GM19467 (cell line): ENCODE results near the gene MLYCD.

ENCODE experiments used
- ATAC-seq: cut with Tn5 transposase; IDR thresholded peaks from one replicate; pipeline ENCODE4 v1.9.1; 2021; ENCODE audit warnings: mild to moderate bottlenecking, moderate library complexity; ENCODE audit not compliant: unreplicated experiment

Gene MLYCD

DNA sequence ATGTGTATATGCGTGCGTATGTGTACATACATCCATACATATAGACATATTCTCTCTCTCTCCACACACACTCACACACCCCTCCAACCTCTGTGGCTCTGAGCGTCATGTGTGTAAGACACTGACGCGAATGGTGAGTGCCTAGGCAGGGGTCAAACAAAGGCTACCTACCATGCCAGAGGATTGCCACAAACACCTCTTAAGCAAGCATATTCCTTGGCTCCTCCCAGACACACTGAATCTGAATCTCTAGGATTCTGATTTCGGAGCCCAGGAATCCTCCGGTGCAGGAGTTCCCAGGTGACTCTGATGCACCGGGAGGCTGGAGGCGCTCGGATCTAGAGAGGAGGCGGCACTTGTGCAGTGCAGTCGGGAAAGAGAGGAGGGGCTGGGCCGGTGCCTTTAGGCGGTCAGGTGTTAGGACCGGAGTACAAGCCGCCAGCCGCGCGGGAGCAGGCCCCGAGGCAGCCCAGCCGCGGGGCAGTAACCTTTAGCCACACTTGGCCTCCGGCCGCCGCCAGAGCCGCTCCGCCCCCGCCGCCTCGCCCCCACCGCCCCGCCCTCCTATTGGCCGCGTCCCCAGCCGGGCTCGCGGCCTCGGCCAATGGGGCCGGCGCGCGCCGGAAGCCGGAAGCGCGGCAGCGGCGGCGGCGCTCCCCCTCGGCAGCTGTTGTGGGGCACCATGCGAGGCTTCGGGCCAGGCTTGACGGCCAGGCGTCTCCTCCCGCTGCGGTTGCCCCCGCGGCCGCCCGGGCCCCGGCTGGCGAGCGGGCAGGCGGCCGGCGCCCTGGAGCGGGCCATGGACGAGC, at the start of gene MLYCD:
Gene MLYCD, plus strand, starts transcription at position 653 of the 809 bp plus-strand sequence. Its CDS starts 30 bp downstream, at position 683.
- ATAC-seq = peak; percentile 87

DNA sequence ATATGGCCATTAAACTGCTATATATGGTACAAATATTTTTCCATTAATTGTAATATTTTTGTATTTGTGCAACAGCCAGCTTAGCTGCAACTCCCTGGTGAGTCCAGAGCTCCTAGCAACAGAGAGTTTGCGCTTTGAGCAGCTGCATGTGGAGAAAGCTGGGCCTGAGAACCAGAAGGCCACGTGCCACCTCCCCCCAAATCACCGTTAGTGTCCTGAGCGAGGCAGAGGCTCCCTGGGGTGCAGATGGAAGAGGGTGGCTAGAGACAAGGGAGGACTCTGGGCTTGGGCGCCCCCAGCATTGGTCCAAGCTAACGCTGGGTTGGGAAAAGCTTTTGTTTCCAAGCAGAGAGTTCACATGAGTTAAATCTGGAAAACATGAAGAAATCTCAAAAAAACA, 49.5 kb upstream of the MLYCD start:
- ATAC-seq = no peak

DNA sequence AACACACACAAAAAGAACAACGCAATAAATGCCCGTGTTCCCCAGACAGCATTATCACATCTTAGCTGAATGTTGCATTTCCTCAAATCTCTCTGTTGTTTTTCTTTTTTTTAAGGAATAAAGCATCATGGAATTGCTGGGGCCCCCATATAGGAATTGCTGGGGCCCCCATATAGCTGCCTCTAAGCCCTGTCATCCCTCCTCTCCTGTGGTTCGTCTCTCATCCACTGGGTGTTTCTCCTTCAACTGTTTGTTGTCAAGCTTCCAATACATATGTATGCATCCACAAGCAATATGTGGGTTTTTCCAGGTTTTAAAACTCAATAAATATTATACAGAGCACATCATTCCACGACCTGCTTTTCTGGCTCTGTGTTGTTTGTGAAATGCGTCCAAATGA, 48.0 kb upstream of the MLYCD start:
- no peak for ATAC-seq

DNA sequence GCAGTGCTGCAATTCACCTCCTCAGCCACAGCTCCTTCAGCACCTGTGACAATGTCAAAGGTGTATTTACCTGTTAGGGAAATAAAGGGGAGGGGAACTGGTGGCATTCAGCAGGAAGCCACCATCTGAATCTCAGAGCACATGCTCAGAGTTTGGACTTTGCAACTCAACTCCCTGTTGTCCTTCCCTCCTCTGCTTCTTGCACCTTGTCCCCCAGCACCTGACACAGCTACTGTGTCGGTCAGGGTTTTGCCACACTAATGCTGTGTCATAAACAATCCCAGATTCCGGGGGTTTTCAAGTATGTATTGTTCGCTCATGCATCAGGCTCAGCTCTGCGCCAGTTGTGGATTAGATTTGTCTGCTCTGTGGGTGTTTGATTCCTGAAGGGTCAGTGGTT, 47.4 kb upstream of the MLYCD start:
- ATAC-seq = no peak

DNA sequence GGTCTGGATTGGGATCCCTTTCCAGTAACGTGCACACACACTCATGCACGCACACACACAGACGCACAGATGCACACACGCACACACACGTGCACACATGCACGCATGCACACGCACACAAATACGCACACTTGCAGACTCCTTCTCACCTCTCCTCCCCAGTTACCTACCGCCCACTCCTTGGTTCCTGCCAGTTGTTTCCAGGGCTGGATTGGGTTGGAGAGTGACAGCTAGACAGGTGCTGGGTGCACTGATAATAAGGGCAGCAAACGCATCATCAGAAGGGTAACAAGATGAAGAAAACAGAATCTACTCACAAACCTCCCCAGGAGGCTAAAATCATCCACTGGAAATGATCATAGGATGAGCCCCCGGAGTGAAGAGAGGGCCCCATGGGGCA, 46.1 kb upstream of the MLYCD start:
- ATAC-seq = no peak

DNA sequence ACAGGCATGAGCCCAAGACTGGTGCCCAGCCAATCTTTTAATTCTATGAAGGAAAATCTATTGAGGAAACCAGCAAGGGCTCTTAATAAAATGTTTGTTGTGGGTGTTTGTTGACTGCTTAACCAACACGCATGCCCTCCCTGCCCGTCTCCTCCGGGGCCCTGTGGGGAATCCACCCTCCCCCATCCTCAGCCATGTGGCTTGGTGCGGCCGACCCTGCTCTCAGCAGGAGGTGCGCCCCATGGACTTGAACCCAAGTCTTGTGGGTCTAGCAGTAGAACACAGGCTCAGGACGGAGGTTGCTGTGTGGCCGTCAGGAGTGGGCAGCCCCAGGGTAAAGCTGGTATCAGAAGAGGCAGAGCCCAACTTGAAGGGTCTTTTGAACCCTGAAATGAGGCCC, 45.1 kb upstream of the MLYCD start:
- ATAC-seq = no peak

DNA sequence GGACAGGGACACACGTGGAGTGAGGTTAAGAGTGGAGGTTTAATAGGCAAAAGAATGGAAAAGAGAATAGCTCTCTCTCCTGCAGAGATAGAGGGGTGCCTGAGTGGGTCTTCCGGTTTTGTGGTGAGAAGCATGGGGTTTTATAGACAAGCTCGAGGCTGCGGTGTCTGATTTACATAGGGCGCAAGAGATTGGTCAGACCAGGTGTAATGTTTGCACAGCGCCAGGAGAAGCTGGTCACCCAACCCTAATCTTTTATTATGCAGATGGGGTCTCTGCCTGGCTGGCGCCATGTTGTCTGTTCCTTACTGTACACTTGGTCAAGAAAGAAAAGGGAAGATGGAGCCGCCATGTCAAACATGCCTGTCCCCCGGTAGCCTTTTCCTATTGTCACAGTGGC, 44.5 kb upstream of the MLYCD start:
- ATAC-seq = no peak

DNA sequence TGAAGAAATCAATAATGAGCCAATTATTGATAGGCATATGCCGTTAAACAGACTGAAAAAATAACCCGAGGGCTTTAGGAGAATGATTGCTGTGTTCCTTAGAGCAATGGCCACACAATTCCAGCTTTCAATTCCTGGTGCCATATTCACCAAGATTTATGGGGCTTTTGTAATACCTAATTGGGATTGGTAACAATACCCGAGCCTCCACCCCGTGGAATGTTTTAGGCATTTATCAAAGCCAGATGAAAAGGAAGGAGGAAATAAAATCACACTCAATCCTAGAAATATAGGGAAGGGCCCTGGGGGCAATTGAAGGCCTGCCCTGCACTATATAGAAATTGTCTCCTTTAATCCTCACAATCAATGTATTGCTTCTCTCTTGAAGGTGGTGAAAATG, 42.1 kb upstream of the MLYCD start:
- ATAC-seq = no peak

DNA sequence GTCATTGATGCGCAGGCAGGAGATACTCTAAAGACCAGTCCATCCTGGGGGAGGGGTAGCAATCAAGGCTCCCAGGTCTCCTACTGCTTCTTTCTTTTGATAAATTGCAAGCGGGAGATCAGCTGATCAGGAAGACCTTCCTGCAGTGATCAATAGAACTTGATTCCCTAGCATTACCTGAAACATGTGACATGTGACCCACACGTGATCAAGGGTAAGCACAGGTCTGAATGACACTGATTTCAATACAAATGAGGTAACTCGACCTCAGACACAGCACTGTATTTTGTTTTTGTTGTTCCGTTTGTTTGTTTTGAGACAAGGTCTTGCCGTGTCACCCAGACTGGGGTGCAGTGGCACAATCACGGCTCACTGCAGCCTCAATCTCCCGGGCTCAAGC, 39.6 kb upstream of the MLYCD start:
- no peak for ATAC-seq

DNA sequence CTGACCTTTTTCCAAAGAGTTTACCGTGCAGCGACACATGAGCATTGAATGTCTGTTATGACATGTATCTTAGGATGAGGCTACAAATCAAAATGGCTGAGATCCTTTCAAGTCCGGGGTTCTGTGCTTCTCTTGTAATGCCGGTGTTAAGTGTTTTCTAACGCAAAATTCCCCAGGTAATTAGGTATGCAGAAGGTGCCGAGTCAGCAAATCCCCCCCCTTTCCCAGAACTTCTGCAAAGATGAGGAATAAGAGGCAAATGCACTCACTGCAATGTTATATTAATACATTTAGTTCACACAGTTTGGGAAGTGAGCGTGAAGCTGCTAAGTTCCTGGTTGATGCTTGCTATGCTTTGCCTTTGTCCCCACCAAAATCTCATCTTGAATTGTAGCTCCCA, 36.3 kb upstream of the MLYCD start:
- ATAC-seq = no peak

DNA sequence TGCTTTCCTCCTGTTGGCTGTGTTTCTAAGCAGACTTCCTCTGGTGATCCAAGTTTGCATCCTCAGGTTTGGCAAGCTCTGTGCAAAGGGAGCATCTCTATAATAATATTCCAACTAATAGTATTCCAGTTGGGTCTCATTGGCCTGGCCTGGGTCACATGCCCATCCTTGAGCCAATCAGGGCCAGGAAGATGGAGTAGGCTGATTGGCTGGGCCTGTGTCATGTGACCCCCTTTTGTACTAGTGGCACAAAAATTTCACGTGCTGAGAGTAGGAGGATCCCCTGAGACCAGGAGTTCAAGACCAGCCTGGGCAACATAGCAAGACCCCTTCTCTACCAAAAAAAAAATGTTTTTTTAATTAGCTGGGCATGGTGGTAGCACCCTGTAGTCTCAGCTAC, 35.2 kb upstream of the MLYCD start:
- ATAC-seq = no peak

DNA sequence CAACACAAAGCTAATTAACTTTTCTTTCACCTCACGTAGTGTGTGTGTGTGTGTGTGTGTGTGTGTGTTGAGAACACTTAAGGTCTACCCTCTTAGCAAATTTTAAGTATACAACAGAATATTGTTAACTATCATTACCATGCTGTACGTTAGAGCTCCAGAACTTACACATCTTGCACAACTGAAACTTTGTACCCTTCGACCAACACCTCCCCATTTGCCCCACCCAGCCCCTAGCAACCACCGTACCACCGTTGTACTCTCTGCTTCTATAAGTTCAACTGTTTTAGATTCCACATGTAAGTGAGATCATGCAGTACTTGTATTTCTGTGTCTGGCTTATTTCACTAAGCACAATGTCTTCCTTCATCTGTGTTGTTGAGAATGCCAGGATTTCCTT, 28.1 kb upstream of the MLYCD start:
- no peak for ATAC-seq

DNA sequence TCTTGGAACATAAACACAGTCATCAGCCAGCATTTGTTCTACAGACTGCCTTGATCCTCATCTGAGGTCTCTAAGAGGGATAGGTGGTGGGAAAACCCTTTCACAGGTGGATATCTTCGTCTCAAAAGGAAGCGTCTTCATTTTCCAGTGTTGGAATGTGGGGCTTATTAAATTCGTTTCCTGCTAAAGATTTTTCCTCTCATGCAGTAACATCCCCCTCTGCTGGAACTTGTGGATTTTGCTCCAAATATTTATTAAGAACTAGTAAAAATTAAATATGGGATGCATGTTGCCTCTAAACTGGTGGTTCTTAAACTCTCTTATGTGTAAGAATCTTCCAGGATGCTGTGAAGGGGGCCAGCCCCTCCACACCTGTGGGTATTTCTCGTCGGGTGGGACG, 20.1 kb upstream of the MLYCD start:
- ATAC-seq = no peak

DNA sequence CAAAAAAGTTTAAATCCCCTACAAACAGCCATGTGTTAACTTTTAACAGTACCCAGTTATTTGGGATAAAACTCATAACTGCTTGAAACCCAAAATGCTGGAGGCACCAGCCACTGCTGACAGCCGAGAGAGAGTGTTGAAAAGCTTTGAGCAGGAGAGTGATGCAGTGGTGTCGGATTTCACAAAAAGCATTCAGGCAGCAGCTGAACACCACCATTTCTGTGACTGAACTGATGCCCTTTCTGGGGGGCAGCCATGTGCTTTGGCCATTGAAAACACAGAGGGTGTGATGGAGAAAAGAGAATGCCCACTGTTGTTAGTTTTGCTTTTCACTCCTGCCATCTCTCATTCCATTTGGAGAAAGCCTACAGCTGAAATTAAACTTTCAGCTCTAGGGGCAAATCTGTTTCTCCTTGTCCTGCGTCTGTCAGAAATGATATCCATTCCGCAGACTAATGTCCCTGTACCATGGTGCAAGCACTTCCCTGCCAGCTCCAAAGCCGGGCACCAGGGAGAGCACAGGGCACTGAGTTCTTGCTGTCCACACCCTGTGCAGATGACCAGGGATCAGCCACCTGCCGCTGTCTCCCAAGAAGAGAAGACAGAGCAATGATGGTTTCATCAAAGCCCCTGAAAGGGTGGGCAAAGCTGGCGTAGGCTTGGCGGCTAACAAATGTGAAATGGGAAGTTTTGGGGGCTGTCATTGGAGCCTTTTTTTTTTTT, 16.6 kb upstream of the MLYCD start:
- no peak for ATAC-seq

DNA sequence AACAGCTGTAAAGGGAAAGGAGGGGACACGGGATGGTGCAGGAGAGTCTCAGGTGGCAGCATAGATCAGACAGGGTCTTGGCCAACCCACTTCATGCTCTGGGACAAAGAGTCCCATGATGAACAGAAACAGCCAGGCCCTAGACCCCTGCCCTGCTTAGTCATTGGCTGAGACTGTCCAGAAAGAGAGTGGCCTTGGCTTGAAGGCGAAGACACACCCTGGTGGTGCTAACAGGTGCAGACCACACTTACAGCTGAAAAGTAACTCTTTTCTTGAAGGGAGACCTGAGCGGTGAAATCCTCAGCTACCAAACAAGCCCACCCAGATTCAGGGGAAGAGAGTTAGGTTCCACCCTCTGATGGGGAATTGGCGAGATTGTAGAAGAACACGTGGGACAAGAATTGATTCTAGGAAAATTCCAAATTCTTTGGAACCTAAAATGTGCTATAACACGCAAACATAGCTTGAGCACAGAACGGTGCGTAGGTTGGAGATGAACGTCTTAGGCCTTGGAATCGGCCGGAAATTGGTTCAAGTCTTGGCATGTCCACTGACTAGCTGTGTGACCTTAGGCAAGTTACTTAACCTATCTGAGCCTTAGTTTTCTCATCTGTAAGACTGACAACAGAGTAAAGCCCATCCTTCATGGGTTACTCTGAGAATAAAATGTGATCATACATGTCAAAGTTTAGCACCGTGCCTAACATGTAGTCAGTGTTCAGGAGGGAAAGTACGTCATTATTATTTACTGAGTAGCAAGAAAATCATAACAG, 12.5 kb upstream of the MLYCD start:
- no peak for ATAC-seq

DNA sequence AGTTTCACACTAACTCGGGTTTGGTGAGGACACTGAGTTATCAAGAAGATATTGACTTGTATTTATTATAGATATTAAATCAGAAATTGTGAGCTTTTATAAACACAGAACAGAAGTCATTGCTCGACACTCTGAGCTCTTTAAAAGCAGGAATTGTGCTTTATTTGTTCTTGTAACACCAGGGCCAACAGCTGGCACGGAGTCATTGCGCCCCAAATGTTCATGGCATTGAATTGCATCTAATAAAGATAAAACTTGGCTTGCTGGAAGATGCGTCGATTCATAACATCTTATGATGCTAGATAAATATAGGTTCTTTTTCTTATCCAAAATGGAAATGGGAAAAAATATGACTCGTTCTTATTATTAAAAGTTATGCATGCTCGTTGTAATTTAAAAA, 11.8 kb upstream of the MLYCD start:
- ATAC-seq = no peak

DNA sequence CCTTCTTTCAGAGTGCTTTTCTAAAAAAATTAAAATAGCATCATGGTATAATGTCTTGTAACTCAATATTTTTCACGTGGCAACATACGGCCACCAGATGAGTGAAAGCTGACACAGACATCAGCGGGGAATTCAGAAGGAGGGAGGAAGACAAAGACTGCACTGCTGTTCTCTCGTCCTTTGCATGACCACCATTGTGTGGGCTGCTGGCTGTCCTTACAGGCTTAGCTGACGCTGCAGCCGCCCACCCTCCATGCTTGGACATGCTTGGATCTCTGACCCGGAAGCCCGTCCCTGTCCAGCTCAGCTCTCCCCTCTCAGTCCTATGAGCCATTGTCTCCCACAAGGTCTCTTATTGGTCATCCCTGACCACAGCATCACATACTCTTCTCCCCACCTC, 11.4 kb upstream of the MLYCD start:
- no peak for ATAC-seq

DNA sequence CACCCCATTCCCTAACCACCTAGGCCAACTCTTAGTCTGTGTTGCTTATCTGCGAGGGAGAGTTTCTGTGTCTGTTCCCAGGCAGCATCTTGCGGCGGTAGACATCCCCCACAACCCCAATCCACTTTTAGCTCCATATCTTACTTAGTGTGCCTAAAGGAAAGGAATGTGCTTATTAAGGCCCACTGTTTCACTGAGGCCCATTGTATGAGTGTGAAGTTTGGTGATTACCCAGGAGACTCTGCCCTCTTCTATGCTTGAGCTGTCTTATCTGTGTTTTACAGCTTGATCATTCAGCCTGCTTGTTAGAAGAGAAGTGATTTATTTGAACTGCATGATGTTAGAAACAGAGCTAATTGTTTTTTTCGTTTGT, 10.3 kb upstream of the MLYCD start:
- ATAC-seq = no peak

DNA sequence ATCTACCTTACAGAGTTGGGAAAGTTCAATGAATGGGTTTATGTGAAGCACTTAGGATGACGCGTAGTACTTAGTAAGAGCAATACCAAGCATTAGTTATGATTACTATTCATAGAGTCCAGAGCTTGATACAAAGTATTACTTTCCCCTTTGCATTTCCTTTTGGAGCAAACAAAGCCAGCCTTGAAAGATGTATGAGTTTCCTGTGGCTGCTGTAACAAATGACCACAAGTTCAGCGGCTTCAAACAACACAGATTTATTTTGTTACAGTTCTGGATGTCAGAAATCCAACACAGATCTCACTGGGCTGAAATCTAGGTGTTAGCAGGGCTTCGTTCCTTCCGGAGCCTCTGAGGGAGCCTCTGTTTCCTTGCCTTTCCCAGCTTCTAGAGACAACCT, 8.6 kb upstream of the MLYCD start:
- ATAC-seq = no peak

DNA sequence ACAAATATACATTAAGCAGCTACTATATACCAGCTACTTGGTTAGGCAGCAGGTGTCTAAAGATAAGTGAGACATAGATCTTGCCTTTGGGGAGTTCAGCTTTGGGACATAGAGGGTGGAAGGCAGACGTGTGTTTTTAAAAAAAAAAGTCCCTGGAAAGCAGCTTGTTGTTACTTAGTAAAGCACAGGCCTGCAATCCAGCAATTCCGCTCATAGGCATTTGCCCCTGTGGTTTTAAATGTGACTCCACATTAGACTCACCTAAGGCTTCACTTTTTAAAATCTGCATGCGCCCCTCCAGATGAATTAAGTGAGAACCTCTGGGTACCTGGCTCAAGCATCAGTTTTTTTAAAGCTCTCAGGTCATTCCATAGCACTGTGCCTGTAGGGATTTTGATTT, 7.2 kb upstream of the MLYCD start:
- ATAC-seq = no peak

DNA sequence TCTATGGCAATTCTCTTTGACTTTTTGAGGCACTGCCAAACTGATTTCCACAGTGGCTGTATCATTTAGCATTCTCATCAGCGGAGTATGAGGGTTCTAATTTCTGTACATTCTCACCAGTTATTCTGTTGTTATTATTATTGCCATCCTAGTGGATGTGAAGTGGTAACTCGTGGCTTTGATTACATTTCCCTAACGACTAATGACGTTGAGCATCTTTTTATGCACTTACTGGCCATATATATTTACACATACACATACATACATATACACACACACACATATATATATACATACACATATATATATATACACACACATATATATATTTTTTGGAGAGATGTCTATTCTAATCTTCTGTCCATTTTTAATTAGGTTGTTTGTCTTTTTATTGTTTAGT, 3.7 kb upstream of the MLYCD start:
- ATAC-seq = no peak

DNA sequence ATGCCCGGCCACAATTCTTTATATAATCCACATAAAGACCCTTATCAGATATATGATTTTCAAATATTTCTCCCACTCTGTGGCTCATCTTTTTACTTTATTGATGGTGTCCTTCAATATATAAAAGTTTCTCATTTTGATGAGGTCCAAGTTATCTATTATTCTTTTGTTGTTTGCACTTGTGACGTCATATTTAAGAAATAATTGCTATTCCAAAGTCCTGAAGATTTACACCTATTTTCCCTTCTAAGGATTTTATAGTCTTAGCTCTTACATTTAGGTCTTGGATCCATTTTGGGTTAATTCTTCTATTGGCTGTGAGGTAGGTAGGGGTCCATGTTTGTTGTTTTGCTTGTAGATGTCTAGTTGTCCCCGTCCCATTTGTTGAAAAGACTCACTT, 3.0 kb upstream of the MLYCD start:
- no peak for ATAC-seq
